ENCODE measurements around the gene GRK5.

The GRK5 gene

DNA sequence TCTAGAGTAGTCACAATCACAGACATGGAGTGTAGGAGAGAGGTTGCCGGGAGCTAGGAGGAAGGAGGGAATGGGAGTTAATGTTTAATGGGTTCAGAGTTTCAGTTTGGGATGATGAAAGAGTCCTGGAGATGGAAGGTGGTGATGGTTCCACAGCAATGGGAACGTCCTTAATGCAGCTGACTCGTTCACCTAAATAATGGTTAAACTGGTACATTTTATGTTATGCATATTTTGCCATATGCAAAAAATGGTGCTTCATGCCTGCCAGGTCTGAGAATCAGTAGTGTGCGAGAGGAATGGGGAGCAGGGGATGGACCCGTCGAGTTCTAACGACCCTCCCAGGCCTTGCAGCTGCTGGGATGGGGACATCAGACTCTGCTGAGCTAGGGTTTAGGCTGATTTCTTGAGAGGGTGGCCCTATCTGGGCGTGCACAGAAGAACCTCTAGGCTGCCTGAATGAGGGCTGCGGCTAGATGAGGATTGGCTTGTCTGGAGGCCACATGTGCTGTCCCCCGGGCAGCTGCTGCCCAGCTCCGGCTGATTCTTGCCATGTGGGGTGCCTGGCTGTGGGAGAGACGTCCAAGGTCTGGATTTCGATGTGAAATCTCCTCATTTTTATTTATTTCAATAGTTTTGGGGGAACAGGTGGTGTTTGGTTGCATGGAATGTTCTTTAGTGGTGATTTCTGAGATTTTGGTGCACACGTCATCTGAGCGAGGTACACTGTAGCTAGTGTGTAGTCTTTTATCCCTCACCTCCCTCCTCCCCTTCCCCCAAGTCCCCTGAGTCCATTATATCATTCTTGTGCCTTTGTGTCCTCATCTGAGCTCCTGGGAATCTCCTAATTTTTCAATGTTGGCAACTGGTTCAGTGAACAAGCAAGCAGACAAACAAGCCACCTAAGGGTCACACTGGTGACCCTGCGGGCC lies 116.0 kb downstream of the GRK5 start:
- DNase-seq: no peak

DNA sequence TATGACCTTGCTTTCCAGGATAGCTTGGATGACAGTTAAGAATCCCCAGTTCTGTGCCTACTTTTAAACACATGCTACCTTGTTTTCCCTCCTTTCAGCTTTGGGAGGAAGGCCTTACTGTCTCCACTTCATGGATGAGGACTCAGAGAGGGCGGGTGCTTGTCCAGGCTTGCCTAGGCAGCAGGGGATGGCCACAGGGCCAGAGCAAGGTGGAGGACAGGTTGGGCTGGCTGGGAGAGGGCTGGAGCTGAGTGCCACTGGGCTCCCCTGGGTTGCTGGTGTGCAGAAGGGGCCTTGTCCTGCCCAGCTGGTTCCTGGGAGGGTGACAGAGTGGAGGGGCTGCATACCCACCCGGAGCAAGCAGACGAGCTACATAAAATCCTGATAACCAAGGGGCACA lies 117.8 kb downstream of the GRK5 start:
- no peak for DNase-seq

DNA sequence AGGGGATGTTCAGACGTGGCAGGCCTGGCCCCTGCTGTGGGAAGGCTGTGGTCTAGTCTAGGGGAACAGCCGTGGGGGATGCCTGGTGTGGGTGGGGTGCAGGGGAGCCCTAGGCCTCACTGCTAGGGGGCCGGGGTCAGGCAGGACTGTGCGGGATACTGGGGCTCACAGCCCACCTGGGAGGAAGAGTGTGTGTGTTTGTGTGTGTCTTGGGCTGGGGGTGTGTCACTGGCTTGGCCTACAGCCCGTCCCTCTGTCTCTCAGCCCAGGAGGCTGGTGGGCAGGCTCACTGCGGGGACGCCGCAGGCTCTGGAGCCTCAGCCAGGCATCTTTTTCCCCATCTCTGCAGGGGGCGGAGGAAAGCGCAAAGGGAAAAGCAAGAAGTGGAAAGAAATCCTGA lies 118.8 kb downstream of the GRK5 start:
- no peak for DNase-seq

DNA sequence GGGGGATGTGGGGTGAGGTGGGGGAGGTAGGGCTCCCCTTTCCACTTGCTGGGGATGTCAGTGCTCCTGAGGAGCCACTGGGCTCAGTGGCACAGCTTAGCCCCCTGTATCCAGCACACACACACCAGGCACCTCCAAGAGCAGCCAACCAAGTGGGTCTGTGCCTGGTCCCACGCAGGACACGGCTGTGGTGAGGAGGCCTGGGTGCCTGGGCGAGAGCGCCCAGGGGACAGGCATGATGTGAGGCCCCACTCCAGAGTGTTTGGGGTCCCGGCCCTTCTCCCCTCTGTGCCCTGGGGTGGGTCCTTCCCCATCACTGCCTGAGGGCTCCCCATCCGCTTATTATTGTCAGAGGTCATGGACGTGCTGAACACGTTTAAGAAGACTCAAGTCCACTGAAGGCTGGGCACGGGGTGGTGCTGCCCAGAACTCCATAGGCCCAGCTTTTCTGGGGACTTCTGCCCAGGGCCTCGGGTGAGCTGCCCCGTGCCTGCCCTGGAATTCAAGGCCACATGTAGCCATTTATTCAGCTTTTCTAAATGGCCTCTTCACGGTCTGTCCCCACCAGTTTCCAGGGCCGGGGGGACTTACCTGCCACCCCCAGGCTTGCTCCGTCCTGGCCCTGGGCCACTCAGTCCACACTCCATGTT lies 119.8 kb downstream of the GRK5 start:
- no peak for DNase-seq

DNA sequence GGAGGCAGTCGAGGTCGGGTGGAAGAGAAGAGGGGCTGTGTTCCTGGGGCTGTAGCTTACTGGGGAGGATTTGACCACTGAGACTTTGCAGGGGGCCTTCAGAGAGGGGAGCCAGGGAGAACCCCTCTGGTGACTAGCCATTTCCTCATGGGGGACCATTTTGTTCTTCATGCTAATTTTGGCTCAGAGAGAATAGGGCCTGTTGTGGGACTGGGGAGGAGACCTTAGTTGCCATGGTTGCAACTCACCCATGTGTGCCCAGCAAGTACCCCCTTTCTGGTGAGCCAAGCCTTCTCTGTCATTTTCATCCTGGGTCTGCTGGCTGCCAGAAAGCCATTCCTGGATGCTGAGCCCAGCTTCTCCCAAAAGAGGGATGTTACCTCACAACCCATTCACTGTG lies 120.9 kb downstream of the GRK5 start:
- no peak for DNase-seq

DNA sequence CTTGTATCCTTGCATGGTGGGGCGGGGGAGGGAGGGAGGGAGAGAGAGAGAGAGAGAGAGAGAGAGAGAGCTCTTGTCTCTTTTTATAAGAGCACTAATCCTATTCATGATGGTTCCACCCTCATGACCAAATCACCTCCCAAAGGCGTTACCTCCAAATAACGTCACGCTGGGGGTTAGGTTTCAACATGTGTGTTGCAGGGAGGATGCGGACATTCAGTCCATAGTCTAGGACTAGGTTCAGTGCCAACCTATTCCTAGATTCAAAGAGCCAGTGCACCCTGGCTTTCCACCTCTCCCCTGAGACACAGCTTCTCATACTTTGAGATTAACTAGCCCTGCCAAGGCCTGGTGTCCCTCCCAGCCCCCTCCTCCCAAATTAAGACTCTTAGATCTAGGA lies 123.0 kb downstream of the GRK5 start:
- no peak for DNase-seq

DNA sequence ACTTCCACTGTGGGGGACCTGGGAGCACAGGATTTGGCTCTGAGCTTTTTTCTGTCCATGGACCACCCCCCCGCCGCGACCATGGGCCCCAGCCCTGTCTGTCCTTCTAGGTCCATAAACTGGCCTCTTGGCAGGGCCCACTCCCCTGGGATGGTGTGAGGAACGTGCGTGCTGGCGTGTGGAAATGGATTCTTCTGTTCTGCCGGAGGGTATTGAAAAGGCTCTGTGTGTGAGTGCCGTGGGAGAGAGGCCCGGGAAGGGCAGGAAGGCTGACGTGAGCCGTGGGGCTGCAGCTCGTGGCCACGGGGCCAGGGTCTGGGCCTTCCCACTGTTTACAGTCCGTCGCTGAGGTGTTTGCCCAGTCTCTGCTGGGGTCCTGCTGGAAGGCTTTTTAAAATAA lies 123.7 kb downstream of the GRK5 start:
- no peak for DNase-seq

DNA sequence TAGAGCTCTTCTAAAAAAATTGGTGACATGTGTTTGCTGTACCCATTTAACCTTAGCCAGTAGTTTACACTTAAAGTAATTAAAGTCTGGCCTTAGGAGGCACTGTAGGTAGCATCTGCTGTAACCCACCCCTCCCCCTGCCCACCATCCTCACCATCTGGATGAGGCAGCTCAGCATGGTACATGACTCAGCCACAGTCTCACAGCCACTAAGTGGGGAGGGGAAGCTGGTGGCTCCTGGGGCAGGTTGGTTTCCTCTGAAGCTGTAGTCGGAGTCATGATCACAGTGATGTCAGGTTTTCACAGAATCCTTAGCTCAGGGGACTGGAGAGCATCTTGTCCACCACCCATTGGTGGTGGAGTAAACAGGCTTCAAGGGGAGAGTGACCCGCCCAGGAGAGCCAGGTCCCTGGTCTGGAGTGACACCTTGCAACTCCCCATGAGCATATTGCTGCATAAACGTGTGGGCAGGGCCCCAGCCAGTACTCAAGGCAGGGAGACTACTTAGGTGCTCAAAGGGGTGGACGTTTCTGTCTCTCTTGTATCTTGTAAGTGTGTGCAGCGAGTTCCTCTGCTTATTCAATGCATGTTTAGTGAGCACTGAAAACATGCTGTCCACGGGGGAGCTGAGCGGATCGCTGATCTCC lies 125.9 kb downstream of the GRK5 start:
- DNase-seq: peak; percentile 55

DNA sequence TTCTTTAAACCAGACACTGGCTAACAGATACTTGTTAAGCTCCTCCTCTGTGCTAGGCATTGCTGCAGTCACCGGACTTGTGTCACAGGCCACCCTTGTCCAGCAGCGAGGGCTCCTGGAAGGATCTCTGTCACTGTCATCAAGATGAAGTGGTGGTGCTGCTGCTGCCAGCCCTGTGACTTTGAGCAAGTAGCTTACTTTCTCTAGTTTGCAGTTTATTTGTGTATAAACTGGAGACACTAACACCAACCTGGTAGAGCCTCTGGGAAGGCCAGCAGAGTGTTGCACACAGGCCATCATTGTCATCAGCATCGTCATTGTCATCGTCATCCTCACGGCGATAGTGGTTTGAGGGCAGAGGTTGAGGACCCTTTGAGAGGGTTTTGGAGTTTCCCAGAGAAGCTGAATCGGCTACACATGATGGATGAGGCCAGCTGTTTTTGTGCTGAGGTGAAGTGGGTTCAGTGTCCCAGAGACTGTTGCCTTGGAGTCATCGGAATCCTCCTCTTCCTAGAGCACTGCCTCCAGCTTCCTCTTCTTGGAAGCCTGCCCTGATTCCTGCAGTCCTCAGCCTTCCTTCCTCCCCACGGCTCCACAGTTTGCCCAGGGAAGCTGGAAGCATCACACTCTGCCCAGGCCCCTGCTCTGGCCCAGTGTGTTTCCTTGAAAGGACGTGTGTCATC lies 128.4 kb downstream of the GRK5 start:
- no peak for DNase-seq

DNA sequence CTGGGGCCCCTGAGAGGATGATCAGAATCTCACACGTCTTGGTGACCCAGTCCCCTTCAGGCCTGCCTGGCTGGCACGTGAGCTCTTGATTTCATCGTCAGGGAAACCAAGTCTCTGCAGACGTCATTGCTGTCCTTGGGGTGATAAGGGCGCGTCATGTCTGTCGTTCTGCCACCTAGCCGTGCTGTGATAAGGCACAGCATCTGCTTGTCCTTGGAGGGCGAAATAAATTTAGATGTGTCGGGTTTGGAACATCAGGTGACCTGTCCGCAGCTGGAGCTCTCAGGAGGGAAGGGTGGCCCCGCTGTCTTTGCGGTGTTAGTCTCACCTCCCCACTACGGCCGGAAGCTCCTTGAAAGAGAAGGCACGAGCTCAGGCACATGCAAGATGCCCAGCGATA lies 129.2 kb downstream of the GRK5 start:
- no peak for DNase-seq

DNA sequence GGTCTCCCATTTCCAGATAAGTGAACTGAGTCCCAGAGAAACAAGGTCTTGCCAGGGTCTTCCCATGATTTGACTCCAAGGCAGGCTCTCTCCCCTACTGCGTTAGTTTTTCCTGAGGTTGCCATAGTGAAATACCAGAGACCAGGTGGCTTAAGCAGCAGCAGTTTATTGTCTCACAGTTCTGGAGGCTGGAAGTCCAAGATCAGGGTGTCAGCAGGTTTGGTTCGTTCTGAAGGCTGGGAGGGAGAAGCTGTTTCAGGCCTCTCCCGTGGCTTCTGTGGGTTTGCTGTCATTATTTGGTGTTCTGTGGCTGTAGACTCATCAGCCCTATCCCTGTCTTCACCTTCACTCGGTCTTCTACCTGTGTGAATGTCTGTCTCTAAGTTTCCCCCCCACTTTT lies 129.9 kb downstream of the GRK5 start:
- no peak for DNase-seq

DNA sequence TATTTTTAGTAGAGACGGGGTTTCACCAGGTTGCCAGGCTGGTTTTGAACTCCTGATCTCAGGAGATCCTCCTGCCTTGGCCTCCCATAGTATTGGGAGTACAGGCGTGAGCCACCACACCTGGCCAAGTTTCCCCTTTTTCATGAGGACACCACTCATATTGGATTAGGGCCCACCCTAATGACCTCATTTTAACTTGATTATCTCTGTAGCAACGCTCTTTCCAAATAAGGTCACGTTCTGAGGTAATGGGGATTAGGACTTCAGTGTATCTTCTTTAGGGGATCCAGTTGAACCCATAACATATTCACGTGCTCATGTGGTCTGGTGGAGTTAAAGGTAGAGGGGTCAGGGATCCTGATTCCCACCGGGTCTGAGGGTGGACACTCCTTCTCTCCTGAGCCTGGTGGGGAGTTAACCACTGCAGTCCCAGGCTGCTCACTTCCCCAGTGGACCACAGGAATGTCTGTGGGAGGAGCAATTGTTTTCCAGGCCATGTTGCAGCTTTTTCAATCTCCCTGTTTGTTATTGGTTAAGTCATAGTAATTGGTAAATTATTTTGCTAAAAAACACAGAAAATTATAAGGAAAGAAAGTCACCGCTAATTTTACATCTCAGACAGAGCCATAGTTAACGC lies 130.5 kb downstream of the GRK5 start:
- DNase-seq: peak; percentile 70

DNA sequence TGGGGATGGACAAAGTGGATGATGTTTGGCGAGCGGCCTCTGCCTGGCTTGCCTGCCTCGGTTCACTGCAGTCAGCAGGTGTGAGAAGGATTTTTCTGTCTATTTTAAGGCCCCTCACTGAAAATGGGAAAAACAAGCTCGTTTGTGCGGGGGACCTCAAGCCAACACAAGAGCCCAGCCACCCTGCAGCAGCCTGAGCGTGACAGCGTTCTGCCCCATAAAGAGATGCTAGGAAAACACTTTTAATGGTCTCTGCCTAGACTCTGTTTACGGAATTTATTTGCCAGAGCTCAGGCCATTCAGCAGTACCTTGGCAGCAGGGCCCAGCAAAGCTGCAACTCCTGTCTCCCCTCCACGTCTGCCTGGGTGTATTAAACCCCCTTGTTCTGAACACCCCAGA lies 131.7 kb downstream of the GRK5 start:
- no peak for DNase-seq

DNA sequence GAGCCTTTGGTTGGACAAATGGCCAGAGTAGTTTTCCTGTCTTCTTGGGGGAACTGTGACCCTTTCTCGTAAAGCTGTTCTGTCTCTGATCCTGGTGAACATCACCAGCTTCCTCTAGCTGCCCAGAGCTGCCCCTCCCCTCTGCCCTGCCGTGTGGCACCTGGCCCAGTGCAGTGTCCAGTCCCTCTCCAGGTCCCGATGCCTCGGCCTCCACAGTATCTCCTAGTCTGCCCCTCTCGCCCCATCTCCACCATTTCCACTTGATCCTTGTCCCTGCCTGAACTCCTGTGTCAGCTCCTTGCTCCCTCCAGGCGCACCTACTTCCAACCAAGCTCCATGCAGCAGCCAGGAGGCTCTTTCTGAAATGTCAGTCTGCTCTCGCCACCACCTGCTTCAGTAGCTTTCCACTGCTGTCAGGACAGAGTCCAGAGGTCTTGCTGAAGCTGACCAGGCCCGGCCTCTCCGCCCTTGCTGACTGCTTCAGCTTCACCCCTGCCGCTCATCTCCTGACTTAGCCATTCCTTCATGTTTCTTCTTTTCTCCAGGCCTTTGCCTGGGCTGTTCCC lies 133.6 kb downstream of the GRK5 start:
- DNase-seq: no peak

DNA sequence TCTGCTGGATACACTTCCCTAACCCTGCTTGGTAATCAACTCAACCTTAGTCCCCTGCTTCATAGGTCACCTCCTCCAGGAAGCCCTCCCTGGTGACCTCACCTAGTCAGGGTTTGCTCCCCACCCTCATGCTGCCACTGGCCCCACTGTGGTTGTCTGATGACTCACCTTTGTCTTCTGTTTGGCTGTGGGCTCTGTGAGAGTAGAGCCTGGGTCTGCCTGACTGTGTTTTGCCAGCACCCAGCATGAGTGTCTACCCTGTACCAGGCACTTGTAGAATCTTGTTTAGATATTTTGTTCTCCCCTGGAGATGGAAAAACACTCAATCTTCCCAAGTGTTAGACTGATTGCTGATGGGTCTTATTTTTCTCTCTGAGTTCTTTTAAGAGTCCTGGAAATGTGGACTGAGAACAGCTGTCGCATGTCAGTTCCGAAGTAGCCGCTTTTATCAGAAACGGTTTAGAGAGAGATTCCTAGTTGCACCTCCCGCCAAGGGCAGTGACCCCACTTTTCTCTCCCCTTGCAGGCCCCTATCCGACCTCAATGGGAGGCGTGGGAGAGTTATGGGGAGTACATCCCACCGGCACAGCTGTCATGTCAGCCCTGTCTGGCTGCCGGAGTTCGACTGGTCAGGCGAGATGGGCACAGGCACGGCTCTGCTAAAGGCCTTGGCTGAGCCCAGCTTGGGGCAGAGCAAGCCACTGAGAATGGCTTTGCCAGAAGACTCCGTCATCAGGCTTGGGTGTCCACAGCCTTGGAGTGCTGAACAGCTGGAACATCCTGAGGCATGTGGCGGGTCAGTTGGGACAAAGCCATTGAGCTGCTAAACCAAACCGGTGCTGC lies 134.3 kb downstream of the GRK5 start:
- peak; percentile 65 for DNase-seq

DNA sequence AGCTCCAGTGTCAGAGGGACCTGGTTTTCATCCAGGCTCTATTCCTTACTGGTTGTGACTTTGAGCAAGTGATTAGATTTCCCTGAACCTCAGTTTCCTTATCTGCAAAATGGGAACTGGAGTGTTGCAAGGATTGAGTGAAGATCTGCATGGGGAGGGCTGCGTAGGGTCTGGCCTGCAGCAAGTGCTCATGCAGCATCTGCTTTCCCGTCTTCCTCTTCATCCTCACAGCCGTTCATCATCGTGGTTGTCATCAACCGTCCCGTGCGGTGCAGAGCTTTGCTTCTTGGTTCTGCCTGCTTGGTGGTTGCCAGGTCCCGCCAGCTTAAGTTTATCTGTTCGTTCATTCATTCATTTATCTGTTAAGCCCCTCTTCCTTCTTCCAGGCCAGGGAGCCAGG lies 135.0 kb downstream of the GRK5 start:
- no peak for DNase-seq

DNA sequence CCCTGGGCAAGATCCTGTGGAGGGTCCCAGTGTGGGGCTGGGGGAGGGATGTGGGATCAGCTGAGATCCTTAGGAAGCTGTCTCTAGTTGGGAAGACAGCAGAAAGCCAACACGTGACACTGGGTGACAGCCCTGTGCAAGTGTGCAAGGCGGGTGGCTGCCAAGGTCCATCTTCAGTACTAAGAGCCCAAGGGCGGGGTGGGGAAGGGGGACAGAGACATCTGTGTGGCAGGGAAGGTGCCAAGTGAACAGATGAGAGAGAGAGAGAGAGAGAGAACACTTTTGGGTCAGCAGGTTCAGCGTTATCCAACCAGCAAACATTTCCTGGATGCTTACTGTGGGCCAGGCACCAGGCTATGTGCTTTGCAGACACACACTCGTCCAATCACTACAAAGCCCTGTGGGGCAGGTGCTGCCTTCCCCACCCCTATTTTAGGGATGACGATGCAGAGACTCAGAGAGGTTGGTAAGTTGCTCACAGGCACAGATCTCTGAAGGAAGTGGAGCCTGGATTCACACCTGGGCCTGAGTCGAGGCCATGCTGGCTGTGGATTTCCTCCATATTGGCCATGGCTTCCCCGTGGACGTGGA lies 135.7 kb downstream of the GRK5 start:
- DNase-seq: no peak

DNA sequence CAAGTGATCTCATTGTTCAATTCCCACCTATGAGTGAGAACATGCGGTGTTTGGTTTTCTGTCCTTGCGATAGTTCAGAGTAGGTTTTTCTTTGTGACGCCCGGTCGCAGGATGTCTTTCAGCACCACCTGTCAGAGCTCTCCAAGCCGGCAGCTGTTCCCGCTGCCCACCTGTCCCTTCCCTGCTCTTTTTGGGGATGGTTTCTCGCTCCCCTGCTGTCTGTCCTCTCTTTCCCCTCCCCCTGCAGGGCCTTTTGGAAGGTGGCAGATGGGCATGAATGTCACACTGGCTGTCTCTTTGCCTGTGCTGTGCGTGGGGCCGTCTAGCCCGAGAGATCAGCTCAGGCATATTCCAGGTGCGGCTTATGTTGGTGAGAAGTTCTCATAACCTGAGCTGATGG lies 137.0 kb downstream of the GRK5 start:
- no peak for DNase-seq

DNA sequence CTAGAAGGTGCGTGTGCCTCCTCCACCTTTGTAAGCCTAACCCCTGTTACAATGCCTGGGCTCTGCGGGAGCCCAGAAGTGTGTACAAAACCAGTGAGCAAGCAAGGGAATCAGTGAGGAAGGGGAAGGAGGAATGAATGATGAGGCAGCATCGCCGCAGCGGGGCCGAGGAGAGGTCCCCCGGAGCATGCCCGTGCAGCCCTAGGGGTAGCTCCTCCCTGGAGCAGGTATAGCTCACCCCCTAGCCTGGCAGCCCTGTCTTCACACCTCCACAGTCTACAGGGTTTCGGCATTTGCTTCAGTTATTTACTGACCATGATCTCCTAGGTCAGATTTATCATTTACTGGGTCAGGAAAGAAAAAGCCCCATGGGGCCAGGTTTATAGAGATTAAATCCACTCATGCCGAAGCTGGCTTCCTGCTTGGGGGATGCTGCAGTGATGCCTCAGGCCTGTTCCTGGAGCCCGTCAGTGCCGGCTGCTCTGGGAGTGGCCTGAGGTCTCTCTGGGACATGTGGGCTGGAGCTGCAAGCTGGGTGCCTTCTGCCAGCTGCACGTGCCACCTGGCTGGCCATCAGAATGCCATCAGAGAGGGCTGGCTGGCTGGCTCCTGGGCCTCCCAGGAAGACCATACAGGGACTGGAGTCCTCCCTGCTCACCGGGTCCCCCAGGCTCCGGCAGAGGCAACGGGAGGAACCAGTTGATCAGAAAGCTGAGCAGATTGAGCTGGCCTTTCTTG lies 138.9 kb downstream of the GRK5 start:
- DNase-seq: no peak

DNA sequence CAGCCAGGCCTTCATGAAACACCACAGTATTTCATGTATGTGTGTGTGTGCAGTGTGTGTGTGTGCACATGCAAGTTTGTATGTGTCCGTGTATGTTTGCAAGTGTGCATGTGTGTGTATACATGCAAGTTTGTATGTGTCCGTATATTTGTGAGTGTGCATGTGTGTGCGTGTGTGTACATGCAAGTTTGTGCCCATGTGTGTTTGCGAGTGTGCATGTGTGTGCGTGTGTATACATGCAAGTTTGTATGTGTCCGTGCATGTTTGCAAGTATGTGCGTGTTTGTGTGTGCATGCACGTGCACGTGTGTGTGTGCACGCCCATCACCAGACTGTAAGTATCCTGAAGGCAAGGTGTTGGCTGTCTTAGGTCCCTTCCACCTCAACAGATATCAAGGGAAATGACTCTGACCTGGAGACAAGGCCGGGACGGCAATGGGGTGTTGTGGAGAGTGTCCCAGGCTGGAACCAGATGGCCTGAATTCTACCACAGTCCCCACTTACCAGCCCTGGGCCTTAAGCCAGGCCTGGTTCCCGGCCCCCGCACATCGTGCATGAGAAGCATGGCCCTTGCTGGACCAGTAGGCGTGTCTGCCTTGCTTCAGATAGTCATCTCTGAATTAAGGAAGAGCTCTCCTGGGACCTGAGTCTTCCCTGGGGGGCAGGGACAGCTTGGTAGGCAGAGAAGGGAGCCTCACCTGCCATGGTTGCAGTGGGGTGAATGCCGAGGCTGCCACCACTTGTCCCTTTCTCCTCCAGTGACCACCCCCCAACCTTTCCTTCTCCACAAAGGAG lies 140.0 kb downstream of the GRK5 start:
- DNase-seq: no peak

All from fibroblast of skin of right quadriceps (primary cell).